Spleen (tissue), 7 donors: ENCODE measurements around the gene CXCR4.

Experiments
- POLR2A ChIP-seq, 3 donors: fragments of 450-650 bp; IDR thresholded peaks; one replicate each; pipeline ENCODE4 v1.5.1; 2017; ENCODE audit warnings: antibody characterized with exemption in 3 of 3, mild to moderate bottlenecking in 1 of 3
- POLR2AphosphoS5 ChIP-seq, 3 donors: sonication (generic); formaldehyde crosslinking; IDR thresholded peaks; one replicate each; pipeline ENCODE4 v1.5.1; 2017; ENCODE audit warnings: antibody characterized with exemption in 3 of 3
- TF ChIP-seq, protein P1 (sequence below), 11 experiments: fragments of 200-600 bp in 7 of 11; fragments of 450-650 bp in 4 of 11; sonication (generic) in 4 of 11; IDR thresholded peaks in 8 of 11; conservative IDR thresholded peaks in 3 of 11; 1 replicate in 7 of 11; 2 replicates in 4 of 11; pipeline versions ENCODE4 v1.4.0 to v1.8.0; 2016 to 2021; ENCODE audit warnings: antibody characterized with exemption in 11 of 11, inconsistent platforms in 4 of 11, mild to moderate bottlenecking in 1 of 11
- donor health status: DM: no; HTN: no; CAD: no; lungs with moderate emphysema.
- donor health status: DM: no; HTN: no; CAD: no.
- donor health status: DM: no; HTN: no; CAD: no.

DNA sequence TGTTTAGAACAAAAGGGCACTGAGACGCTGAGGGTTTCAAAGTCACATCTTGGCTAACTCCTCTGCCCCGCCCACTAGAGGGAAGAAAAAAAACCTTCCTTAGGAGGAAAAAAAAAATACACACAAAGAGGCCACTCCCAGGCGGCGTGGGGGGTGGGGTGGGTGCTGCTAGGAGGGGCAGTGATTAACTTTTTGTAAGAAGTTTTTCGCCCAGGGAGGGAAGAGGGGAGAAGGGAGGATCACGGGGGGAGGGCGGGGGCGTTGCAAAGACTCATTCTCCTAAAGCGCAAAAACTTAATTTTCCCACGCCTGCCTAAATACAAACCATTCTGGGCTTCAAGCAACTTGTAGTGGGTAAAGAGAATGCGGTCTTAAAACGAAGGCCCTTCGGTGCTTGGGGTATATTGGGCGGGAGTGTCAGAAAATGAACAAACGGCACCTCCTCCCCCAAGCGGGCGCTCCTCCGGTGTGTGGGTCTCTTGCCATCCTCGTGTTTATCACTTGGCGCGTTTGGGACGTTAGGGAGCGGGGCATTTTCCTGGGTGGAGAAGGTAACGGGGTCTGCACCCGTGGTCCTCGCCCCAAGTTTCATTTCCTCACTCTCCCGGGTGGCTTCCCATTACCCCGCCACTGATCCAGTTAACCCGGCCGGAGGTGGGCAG, 1.7 kb downstream of the CXCR4 start:
- TF ChIP-seq, protein P1, sequence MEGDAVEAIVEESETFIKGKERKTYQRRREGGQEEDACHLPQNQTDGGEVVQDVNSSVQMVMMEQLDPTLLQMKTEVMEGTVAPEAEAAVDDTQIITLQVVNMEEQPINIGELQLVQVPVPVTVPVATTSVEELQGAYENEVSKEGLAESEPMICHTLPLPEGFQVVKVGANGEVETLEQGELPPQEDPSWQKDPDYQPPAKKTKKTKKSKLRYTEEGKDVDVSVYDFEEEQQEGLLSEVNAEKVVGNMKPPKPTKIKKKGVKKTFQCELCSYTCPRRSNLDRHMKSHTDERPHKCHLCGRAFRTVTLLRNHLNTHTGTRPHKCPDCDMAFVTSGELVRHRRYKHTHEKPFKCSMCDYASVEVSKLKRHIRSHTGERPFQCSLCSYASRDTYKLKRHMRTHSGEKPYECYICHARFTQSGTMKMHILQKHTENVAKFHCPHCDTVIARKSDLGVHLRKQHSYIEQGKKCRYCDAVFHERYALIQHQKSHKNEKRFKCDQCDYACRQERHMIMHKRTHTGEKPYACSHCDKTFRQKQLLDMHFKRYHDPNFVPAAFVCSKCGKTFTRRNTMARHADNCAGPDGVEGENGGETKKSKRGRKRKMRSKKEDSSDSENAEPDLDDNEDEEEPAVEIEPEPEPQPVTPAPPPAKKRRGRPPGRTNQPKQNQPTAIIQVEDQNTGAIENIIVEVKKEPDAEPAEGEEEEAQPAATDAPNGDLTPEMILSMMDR (IDR thresholded peaks at IDR 0.05 in 8 of 11, conservative IDR thresholded peaks at IDR 0.05 in 3 of 11), result peak in 3 of 11 experiments; percentile 8 to 22 (median 16)
- TF ChIP-seq POLR2AphosphoS5 (IDR thresholded peaks at IDR 0.05), result peak in 1 of 3 donors; percentile 94
- TF ChIP-seq POLR2A (IDR thresholded peaks at IDR 0.05), result peak in 2 of 3 donors; percentile 58 to 85
